Mucosa of gallbladder (tissue), 1 donor: ENCODE measurements around the gene MARCHF6. TPM values are rescaled to one million over a fixed set of nuclear protein-coding genes. Genes with fewer than 3 reads are reported as not detected.
"Not testable (repeated sequence)": the region's sequence is repeated elsewhere in the genome, so short reads cannot be mapped to it uniquely, and the experiment has no call there.

Experiments
- DNase-seq: peaks from one replicate; pipeline ENCODE4 v3.0.0-alpha.2; 2020; ENCODE audit warnings: low spot score
- total RNA-seq: library from RNA; stranded (reverse); gene quantifications from one replicate; pipeline ENCODE4 v1.2.1, GENCODE V29; 2021
- donor health status: DM: no; HTN: no; CAD: no.

Gene MARCHF6
- total RNA-seq, 1 donor from 2014 or later, result 163 TPM

- no peak for DNase-seq
Measured at GRCh38 chr5:10348258-10348657, 5.2 kb upstream of the MARCHF6 start.

- no peak for DNase-seq
Measured at GRCh38 chr5:10351199-10351905, 2.1 kb upstream of the MARCHF6 start.

- DNase-seq, result no peak
Measured at GRCh38 chr5:10351919-10352318, 1.6 kb upstream of the MARCHF6 start.

- no peak for DNase-seq
Measured at GRCh38 chr5:10352430-10353240, 860 bp upstream of the MARCHF6 start.

GRCh38 chr5:10354048-10354872, 765 bp downstream of the MARCHF6 start:
- no peak for DNase-seq

- no peak for DNase-seq
Measured at GRCh38 chr5:10355071-10355889, 1.8 kb downstream of the MARCHF6 start.

- DNase-seq, result no peak
Measured at GRCh38 chr5:10358999-10359398, 5.5 kb downstream of the MARCHF6 start.

GRCh38 chr5:10360686-10361085, 7.2 kb downstream of the MARCHF6 start:
- DNase-seq, result no peak

- DNase-seq, result no peak
Measured at GRCh38 chr5:10363519-10364185, 10.2 kb downstream of the MARCHF6 start.

- DNase-seq, result no peak
Measured at GRCh38 chr5:10364186-10364689, 10.7 kb downstream of the MARCHF6 start.

- DNase-seq, result no peak
Measured at GRCh38 chr5:10365782-10366181, 12.3 kb downstream of the MARCHF6 start.

- peak; percentile 79 for DNase-seq
Measured at GRCh38 chr5:10366310-10367272, 13.1 kb downstream of the MARCHF6 start.

- no peak for DNase-seq
Measured at GRCh38 chr5:10367579-10367978, 14.1 kb downstream of the MARCHF6 start.

GRCh38 chr5:10370931-10371330, 17.4 kb downstream of the MARCHF6 start:
- DNase-seq, result no peak

- not testable (repeated sequence) for DNase-seq
Measured at GRCh38 chr5:10371369-10371768, 17.9 kb downstream of the MARCHF6 start.

- no peak for DNase-seq
Measured at GRCh38 chr5:10372726-10373709, 19.5 kb downstream of the MARCHF6 start.

GRCh38 chr5:10374046-10375022, 20.8 kb downstream of the MARCHF6 start:
- no peak for DNase-seq
